ENCODE data around the gene PCDH8. TPM values are rescaled to one million over a fixed set of nuclear protein-coding genes. Genes with fewer than 3 reads are reported as not detected.

Gene PCDH8
- total RNA-seq, 1 experiment from 2014 or later, result not detected

GRCh38 chr13:52838433-52839107 is 9.9 kb downstream of the PCDH8 start:
- TF ChIP-seq ATF3 (IDR thresholded peaks at IDR 0.05), result no peak
- TF ChIP-seq, protein P1, sequence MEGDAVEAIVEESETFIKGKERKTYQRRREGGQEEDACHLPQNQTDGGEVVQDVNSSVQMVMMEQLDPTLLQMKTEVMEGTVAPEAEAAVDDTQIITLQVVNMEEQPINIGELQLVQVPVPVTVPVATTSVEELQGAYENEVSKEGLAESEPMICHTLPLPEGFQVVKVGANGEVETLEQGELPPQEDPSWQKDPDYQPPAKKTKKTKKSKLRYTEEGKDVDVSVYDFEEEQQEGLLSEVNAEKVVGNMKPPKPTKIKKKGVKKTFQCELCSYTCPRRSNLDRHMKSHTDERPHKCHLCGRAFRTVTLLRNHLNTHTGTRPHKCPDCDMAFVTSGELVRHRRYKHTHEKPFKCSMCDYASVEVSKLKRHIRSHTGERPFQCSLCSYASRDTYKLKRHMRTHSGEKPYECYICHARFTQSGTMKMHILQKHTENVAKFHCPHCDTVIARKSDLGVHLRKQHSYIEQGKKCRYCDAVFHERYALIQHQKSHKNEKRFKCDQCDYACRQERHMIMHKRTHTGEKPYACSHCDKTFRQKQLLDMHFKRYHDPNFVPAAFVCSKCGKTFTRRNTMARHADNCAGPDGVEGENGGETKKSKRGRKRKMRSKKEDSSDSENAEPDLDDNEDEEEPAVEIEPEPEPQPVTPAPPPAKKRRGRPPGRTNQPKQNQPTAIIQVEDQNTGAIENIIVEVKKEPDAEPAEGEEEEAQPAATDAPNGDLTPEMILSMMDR (IDR thresholded peaks at IDR 0.05 in 2 of 3, conservative IDR thresholded peaks at IDR 0.05 in 1 of 3; ENCODE audit: borderline replicate concordance in 1 of 3, insufficient read depth in 1 of 3, low read depth in 2 of 3, low read length in 2 of 3), result no peak
- no peak for TF ChIP-seq ZBTB33 (IDR thresholded peaks at IDR 0.05; ENCODE audit: extremely low read depth, insufficient replicate concordance, low read length)
- no peak for TF ChIP-seq RAD21 (IDR thresholded peaks at IDR 0.05; ENCODE audit: low read depth)
- TF ChIP-seq ELF1 (IDR thresholded peaks at IDR 0.05; ENCODE audit: borderline replicate concordance, low read depth), result no peak
- TF ChIP-seq SP1 (IDR thresholded peaks at IDR 0.05; ENCODE audit: low read depth), result no peak
- TF ChIP-seq POLR2AphosphoS5 (IDR thresholded peaks at IDR 0.05; ENCODE audit: low read depth, low read length), result no peak
- TF ChIP-seq SRF (IDR thresholded peaks at IDR 0.05; ENCODE audit: low read depth), result no peak
- TF ChIP-seq FOSL1 (IDR thresholded peaks at IDR 0.05; ENCODE audit: low read depth), result no peak
- no peak for TF ChIP-seq EZH2 (IDR thresholded peaks at IDR 0.05)
- TF ChIP-seq JUND (IDR thresholded peaks at IDR 0.05), result no peak
- no peak for TF ChIP-seq ZFX (IDR thresholded peaks at IDR 0.05)
- ATAC-seq (0 out of 2 replicates have a peak, but pooled peaks have one; percentile 36), DNase-seq (ENCODE audit: low read depth, low spot score) (no peak)
- Histone ChIP-seq H3K9me3 (ENCODE audit: control insufficient read depth in 1 of 2, insufficient read depth in 1 of 2, low read depth in 1 of 2, low read length in 2 of 2) (no peaks in the 10 kb centered on the region), H3K9ac (ENCODE audit: low read length) (no peak overlapping the region), H3K27me3 (ENCODE audit: insufficient read depth, low read length) (peaks cover 47% of the 10 kb centered on the region), H4K20me1 (ENCODE audit: insufficient read depth) (no peaks in the 10 kb centered on the region; the same call in 1 of the 2 replicates), H3K4me3 (replicated peaks in 1 of 2; ENCODE audit: low read depth in 1 of 2, low read length in 2 of 2) (no peak overlapping the region), H2AFZ (ENCODE audit: low read depth, low read length, poor library complexity, severe bottlenecking) (no peak overlapping the region), H3K9me2 (ENCODE audit: insufficient read depth) (no peaks in the 10 kb centered on the region), H3K4me2 (ENCODE audit: low read length) (no peak overlapping the region), H3K4me1 (ENCODE audit: control insufficient read depth in 1 of 2, insufficient read depth in 2 of 2, low read length in 2 of 2) (no peaks in the 10 kb centered on the region), H3K79me2 (ENCODE audit: insufficient read depth, low read length) (no peaks in the 10 kb centered on the region), H3K36me3 (ENCODE audit: control insufficient read depth in 1 of 2, insufficient read depth in 2 of 2, low read length in 2 of 2) (no peaks in the 10 kb centered on the region), H3K27ac (ENCODE audit: low read depth, low read length) (no peak overlapping the region)
- ChIA-PET CTCF (interaction anchor here (1.1 kb wide), 1 partner anchor 12 kb away, joined by 3 read pairs; no protein-coding TSS in a partner anchor), POLR2A (no interaction called here), RAD21 (ENCODE audit: low non-redundant PET in 1 of 2, low total read pairs in 2 of 2, uncharacterized antibody in 2 of 2, unreplicated experiment in 2 of 2) (no interaction called here)
- intact Hi-C loops (cut with micrococcal nuclease), result no loop called here
- no TSS peak for BruUV-seq (replicated peaks)

Data from HCT116 (cell line).